AG09309 (cell line): Measurements from ENCODE around the gene STK32C.

ENCODE experiments used
- DNase-seq: peaks from one replicate; pipeline ENCODE4 v3.0.0-alpha.2; 2010; ENCODE audit warnings: low read depth
- H3K4me3 ChIP-seq: 2 replicates; pipeline ENCODE4 v1.5.1; 2011; ENCODE audit warnings: mild to moderate bottlenecking, low read depth, low read length, moderate library complexity; ENCODE audit not compliant: control insufficient read depth
- CTCF ChIP-seq: IDR thresholded peaks from 2 replicates; pipeline ENCODE4 v1.5.1; 2011; ENCODE audit warnings: mild to moderate bottlenecking, low read depth, low read length, inconsistent platforms; ENCODE audit not compliant: insufficient read depth, control insufficient read depth; ENCODE audit errors: missing control alignments

STK32C gene

GRCh38 chr10:132347211-132347930 is 39.6 kb upstream of the STK32C start:
- DNase-seq, result no peak
- no peak for TF ChIP-seq CTCF
- no peak overlapping the region for H3K4me3 ChIP-seq

GRCh38 chr10:132346806-132347205 is 39.1 kb upstream of the STK32C start:
- no peak overlapping the region for H3K4me3 ChIP-seq
- TF ChIP-seq CTCF, result no peak
- DNase-seq, result no peak

GRCh38 chr10:132345345-132345744 is 37.6 kb upstream of the STK32C start:
- H3K4me3 ChIP-seq, result no peak overlapping the region
- DNase-seq, result no peak
- no peak for TF ChIP-seq CTCF

- no peak overlapping the region for H3K4me3 ChIP-seq
- no peak for TF ChIP-seq CTCF
- no peak for DNase-seq
Measured at GRCh38 chr10:132344386-132344785, 36.6 kb upstream of the STK32C start.

GRCh38 chr10:132342553-132342952 is 34.8 kb upstream of the STK32C start:
- DNase-seq, result no peak
- no peak overlapping the region for H3K4me3 ChIP-seq
- no peak for TF ChIP-seq CTCF

GRCh38 chr10:132341781-132342180 is 34.0 kb upstream of the STK32C start:
- no peak overlapping the region for H3K4me3 ChIP-seq
- TF ChIP-seq CTCF, result no peak
- no peak for DNase-seq
